ENCODE results near the gene PPP2CA.
"Not testable (repeated sequence)": the region's sequence is repeated elsewhere in the genome, so short reads cannot be mapped to it uniquely, and the experiment has no call there.

Gene PPP2CA

DNA sequence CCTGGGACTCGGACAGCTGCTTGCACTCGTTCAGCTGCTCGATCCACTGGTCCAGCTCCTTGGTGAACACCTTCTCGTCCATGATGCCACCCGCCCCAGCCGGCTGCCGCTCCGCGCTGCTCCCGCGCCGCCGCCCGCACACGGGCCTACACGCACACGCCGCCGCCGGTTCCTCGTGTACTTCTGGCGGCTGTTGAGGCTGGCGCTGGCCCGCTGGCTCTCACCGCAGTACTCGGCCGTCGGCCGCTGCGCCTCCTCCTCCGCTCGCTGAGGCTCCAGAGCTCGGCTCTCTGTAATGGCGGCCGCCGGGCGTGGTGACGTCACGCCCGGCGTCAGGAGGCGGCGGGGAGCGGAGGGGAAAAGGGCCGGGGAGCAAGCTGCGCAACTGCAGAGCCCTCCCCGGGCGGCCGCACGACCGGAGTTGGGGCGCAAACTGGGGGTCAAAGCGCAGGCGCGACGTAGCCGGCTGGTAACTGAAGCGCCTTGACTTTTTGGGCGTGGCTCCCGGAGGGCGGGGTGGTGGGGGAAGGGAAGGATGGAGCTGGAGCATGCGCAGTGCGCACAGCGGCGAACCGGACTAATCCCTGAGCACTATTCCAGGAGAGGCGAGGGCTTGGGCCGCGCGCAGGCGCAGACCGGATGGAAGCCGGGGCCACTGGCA is at the start of gene PPP2CA:
Gene PPP2CA, minus strand, starts transcription at position 294 of the 661 bp plus-strand sequence. Its CDS starts 212 bp downstream, at position 82.
- DNase-seq, result peak; percentile 95

- no peak for DNase-seq
Measured at GRCh38 chr5:134273642-134274395, 47.9 kb upstream of the PPP2CA start.

- DNase-seq, result no peak
Measured at GRCh38 chr5:134271059-134271458, 45.2 kb upstream of the PPP2CA start.

- no peak for DNase-seq
Measured at GRCh38 chr5:134268919-134269318, 43.0 kb upstream of the PPP2CA start.

GRCh38 chr5:134268019-134268601 is 42.2 kb upstream of the PPP2CA start:
- DNase-seq, result no peak

GRCh38 chr5:134267366-134268018 is 41.6 kb upstream of the PPP2CA start:
- no peak for DNase-seq

GRCh38 chr5:134263801-134264200 is 37.9 kb upstream of the PPP2CA start:
- DNase-seq, result no peak

DNA sequence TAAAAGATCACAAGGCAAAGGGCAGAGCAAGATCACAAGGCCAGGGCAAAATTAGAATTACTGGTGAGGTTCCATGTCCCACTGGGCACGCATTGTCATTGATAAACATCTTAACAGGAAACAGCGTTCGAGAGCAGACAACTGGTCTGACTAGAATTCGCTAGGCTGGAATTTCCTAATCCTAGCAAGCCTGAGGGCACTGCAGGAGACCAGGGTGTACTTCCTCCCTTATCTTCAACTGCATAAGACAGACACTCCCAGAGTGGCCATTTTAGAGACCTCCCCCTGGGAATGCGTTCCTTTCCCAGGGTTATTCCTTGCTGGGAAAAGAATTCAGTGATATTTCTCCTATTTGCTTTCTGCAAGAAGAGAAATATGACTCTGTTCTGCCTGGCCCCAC is 36.8 kb upstream of the PPP2CA start:
- DNase-seq, result not testable (repeated sequence)

- DNase-seq, result no peak
Measured at GRCh38 chr5:134258896-134259295, 33.0 kb upstream of the PPP2CA start.

DNA sequence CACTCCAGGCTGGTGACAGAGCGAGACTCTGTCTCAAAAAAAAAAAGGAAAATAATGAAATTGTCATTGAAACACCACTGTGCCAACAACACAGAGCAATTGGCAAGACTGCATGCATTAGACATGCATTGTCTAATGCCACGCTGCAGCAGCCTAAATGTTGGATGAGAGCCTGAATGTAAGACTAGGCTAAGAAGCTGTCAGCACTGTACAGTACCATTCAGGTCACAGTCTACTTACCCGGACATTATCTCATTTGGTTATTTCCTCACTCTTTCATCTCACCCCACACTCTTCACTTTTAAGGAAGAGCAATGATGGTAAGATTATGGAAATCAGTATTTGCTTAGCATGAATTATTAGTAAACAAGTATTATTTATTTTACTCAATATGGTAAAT is 31.3 kb upstream of the PPP2CA start:
- DNase-seq, result no peak

DNA sequence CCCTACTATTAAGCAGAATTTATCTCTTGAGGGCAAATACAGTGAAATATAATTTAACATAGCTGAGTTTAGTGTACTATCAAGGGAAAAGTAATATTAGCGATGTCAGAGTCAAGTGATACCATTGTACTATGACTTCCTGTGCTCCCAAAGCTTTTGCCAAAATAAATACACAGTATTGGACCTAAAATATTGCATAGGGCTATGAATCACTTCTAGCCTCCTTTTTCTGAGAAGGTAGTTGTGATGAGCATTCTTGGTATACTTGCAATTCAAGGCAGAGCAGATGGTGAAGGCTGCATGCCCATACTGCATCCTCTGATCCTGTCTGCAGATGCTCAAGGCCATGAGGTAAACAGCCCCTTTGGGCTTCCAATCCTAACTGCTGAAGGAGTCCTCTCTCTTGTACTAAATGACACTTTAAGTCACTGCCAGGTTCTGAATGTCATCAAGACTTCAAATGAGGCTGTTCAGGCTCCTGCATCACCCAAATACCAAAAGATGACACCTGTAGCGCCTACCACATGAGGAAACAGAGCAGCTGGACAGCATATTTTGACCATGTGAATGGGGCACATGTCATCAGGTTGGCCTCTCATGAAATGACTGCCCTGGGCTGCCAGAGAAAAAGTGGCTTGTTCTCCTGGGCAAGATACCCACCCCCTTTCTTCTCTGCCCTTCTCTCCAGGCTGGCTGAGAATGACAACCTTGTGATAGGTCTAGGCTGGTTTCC is 29.7 kb upstream of the PPP2CA start:
- DNase-seq, result no peak

DNA sequence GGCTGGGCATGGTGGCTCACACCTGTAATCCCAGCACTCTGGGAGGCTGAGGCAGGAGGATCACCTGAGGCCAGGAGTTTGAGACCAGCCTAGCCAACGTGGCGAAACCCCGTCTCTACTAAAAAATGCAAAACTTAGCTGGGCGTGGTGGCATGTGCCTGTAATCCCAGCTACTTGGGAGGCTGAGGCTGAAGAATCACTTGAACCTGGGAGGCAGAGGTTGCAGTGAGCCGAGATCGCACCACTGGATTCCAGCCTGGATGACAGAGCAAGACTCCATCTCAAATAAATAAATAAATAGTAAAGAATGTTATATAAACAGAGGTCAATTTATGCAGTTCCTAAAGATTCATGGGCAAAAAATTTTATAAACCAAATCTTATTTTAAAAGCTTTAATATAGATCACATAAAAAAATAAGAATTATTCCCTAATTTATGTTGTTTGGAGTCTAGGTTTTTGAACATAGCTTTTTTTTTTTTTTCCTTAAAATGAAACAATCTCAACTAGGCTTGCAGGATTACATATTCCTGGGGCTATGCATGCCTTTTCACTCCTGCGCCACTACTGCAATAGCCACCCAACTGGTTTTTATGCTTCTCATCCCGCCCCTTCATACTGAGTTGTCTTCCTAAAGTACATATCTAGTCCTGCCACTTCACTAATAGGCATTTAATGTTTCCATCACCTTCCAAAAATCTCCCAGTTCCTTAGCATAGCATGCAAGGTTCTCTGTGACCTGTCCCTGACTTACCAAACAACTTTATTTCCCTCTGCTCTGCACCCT is 27.7 kb upstream of the PPP2CA start:
- not testable (repeated sequence) for DNase-seq

GRCh38 chr5:134252671-134253070 is 26.8 kb upstream of the PPP2CA start:
- no peak for DNase-seq

GRCh38 chr5:134250949-134251348 is 25.1 kb upstream of the PPP2CA start:
- no peak for DNase-seq

DNA sequence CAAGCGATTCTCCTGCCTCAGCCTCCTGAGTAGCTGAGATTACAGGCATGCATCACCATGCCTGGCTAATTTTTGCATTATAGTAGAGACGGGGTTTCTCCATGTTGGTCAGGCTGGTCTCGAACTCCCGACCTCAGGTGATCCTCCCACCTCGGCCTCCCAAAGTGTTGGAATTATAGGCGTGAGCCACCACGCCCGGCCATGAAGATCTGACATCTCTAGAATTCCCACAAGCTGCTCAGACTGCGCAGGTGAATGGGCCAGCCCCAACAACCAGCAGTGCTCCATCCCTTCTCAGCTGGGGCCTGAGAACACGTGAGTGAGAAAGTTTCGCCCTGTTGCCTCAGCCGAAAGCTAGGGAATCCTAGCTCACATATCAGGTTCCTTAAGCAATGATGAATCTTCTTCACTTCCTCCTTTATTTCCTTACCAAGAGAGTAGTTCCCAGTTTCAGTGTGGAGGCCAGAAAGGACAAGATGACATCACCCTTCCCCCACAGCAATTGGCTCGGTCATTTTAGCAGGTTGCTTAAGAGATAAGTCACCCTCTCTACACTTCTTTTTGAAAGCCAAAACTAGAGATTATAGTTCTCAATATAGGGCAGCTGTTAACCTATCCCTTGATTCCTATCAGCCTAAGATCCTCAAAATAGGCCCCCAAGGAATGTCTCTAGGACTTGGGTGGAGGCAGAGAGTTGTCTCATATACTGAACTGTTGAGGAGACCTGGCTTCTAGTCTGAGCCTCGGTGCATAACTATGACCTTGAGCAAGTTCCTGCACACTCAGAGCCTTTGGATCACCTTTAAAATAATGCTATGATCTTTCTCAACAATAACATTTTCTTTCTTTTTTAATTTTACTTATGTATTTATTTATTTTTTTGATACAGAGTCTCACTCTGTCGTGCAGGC is 23.9 kb upstream of the PPP2CA start:
- DNase-seq, result no peak

DNA sequence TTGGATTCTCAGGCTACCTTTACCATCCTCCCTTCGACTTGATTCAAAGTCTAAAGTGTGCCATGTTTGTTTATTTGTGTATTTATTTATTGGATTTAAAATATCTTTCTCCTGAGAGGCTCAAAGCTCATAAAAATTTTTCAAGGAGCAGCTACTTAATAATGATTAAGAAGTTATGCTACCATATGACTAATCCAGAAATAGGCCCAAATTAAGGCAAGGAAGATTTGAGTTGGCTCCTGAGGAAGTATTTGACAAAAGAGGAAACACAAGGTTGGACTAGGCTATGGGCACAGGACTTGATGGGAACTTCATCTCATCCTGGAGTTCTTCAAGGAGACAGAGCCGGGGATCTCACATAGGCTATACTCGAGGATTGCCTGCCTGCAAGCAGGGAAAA is 22.4 kb upstream of the PPP2CA start:
- DNase-seq, result no peak

DNA sequence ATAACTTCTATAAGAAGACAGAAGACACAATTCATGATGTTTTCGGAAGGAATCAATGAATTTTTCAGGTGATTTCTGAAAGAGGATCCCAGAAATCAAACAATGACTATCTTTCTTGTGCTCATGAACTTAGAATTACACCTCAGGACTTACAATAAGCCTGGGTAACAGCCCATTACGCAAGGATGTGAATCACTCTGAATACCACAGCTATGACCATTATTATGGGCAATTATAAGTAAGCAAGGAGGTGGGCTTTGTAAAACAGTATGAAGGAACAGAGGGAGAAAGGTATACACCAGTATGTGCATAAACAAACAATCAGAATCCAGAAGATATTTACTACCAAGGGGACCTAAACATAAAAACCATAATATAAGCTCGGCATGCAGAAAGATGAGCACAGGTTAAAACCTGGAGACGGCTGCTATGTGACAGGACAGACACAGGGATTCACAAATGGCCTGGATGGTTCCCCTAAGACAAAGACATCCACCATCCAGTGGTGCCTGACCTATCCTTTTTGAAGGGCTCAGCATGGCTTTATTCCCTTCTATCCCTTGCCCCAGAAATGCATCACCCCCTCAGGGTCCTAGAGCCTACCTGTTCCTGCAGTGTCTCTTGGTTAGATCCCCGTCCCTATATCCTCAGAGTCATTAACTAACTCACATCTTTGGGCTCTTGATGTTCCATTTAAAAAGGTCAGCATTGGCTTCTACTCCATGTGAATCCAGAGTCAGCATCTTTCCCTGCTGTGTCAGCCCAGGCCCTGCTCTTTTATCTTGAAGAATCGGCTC is 21.8 kb upstream of the PPP2CA start:
- DNase-seq, result no peak

- no peak for DNase-seq
Measured at GRCh38 chr5:134246771-134247427, 21.0 kb upstream of the PPP2CA start.

DNA sequence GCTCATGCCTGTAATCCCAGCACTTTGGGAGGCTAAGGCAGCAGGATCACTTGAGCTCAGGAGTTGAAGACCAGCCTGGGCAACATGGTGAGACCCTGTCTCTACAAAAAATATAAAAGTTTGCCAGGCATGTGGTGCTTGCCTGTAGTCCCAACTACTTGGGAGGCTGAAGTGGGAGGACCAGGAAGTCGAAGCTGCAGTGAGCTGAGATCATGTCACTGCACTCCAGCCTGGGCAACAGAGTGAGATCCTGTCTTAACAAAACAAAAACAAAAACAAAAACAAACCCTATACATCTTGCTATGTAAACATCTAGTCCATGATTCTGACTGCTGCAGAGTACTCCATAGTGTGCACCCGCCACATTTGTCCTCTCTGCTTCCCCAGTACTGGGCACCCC is 19.8 kb upstream of the PPP2CA start:
- no peak for DNase-seq

Data from NCI-H2081 (cell line).